Measurements from ENCODE around the gene ANKRD53. TPM values are rescaled to one million over a fixed set of nuclear protein-coding genes. Genes with fewer than 3 reads are reported as not detected.

ANKRD53 gene
- total and polyA plus RNA-seq, 2 experiments from 2014 or later, result 0.97 to 4.7 TPM

DNA sequence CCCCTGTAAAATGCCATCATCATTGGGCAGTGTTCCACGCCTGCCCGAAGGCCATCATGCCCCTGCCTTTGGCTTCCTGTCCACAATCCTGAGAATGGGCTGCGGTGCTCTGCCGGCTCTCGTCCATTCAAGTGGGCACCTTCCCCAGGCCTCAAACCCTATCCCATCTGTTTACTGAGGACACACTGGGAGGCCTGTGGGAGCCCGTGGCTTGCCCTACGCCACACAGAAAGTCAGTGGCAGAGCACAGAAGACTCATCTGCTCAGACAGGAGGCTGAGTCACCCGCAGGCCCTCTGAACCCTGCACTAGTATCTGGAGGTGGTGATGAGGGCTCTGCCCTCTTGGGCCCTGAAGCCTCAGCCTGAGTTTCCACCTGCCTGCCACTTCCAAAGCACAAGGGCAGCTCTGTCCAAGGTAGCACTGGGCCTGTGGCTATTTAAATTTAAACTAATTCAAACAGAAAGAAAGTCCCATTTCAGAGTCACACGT, 19.1 kb upstream of the ANKRD53 start:
- H3K4me2 ChIP-seq, result no peak overlapping the region
- DNase-seq (ENCODE audit: low spot score), result peak; percentile 2
- peaks cover 38% of the 10 kb centered on the region for H3K27me3 ChIP-seq
- no peaks in the 10 kb centered on the region for H3K79me2 ChIP-seq
- no peak overlapping the region for H3K27ac ChIP-seq
- TF ChIP-seq EZH2 (IDR thresholded peaks at IDR 0.05; ENCODE audit: borderline replicate concordance) (no peak), EZH2phosphoT487 (IDR thresholded peaks at IDR 0.05; ENCODE audit: low read depth, severe bottlenecking, unreplicated experiment) (no peak), CTCF (IDR thresholded peaks at IDR 0.05; ENCODE audit: poor library complexity) (no peak)
- H3K9me2 ChIP-seq (replicated peaks; ENCODE audit: insufficient read depth), result no peaks in the 10 kb centered on the region
- no peak overlapping the region for H3K4me3 ChIP-seq
- no peaks in the 10 kb centered on the region for H3K4me1 ChIP-seq (ENCODE audit: insufficient read depth)
- no peaks in the 10 kb centered on the region for H3K9me3 ChIP-seq (ENCODE audit: low read depth)
- H3K36me3 ChIP-seq (replicated peaks; ENCODE audit: insufficient read depth, low read depth), result no peaks in the 10 kb centered on the region
- H2AFZ ChIP-seq, result no peak overlapping the region
- 91% methylated on average over 9 of the region's 9 CpGs for WGBS (ENCODE audit: low lambda C conversion rate, missing lambda C conversion rate)
- no peaks in the 10 kb centered on the region for H4K20me1 ChIP-seq (ENCODE audit: insufficient read depth, poor library complexity, severe bottlenecking)

- Histone ChIP-seq H3K4me1 (ENCODE audit: insufficient read depth) (no peaks in the 10 kb centered on the region), H4K20me1 (ENCODE audit: insufficient read depth, poor library complexity, severe bottlenecking) (no peaks in the 10 kb centered on the region), H3K9me2 (replicated peaks; ENCODE audit: insufficient read depth) (no peaks in the 10 kb centered on the region), H3K27me3 (peaks cover 36% of the 10 kb centered on the region), H2AFZ (no peak overlapping the region), H3K4me2 (no peak overlapping the region), H3K27ac (no peak overlapping the region), H3K4me3 (no peak overlapping the region), H3K9me3 (ENCODE audit: low read depth) (no peaks in the 10 kb centered on the region), H3K79me2 (no peaks in the 10 kb centered on the region), H3K36me3 (replicated peaks; ENCODE audit: insufficient read depth, low read depth) (no peaks in the 10 kb centered on the region)
- peak; percentile 3 for DNase-seq (ENCODE audit: low spot score)
- no peak for TF ChIP-seq EZH2 (IDR thresholded peaks at IDR 0.05; ENCODE audit: borderline replicate concordance)
- no peak for TF ChIP-seq CTCF (IDR thresholded peaks at IDR 0.05; ENCODE audit: poor library complexity)
- TF ChIP-seq EZH2phosphoT487 (IDR thresholded peaks at IDR 0.05; ENCODE audit: low read depth, severe bottlenecking, unreplicated experiment), result no peak
- WGBS (ENCODE audit: low lambda C conversion rate, missing lambda C conversion rate), result 88% methylated on average over 16 of the region's 17 CpGs
These were observed 18.3 kb upstream of the ANKRD53 start for GRCh38 chr2:70959851-70960832.

DNA sequence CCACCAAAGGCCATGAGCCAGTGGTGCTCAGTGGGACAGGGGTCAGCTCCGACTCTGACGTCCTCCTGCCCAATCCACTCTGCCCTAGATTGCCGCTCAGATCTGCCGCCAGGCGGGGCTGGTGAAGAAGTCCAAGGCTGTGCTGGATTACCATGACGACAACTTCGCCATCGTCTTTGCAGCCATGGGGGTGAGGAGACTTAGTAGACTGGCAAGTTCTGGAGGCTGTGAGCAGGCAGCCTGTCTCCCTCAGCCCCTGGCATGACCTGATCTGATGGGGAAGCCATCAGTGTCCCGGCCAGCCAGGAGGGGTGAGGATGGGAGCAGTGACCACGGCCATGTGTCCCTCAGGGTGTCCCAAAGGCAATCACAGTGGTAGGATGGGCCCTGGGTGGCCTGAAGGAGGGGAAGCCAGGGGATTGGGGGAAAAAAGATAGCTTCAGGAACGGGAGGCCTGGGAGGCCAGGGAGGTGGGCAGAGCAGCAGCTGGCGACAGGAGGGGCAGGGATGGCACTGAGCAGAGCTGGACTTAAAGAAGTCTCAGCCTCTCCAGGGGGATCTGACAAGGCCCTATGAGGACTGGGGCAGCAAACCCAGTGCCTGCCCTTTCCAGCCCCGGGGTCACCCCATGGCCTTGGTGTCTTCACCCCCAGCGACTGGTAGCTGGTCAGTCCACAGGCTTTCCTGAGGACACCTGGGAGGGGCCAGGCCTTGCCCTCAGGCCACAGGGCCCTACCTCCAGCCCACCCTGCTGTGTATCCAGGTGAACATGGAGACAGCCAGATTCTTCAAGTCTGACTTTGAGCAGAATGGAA, 17.4 kb upstream of the ANKRD53 start:
- Histone ChIP-seq H4K20me1 (ENCODE audit: insufficient read depth, poor library complexity, severe bottlenecking) (no peaks in the 10 kb centered on the region), H3K9me2 (replicated peaks; ENCODE audit: insufficient read depth) (no peaks in the 10 kb centered on the region), H3K27ac (no peak overlapping the region), H3K36me3 (replicated peaks; ENCODE audit: insufficient read depth, low read depth) (no peaks in the 10 kb centered on the region), H3K27me3 (peaks cover 38% of the 10 kb centered on the region), H2AFZ (no peak overlapping the region), H3K4me1 (ENCODE audit: insufficient read depth) (no peaks in the 10 kb centered on the region), H3K4me3 (no peak overlapping the region), H3K79me2 (no peaks in the 10 kb centered on the region), H3K4me2 (no peak overlapping the region), H3K9me3 (ENCODE audit: low read depth) (no peaks in the 10 kb centered on the region)
- no peak for TF ChIP-seq EZH2 (IDR thresholded peaks at IDR 0.05; ENCODE audit: borderline replicate concordance)
- no peak for TF ChIP-seq CTCF (IDR thresholded peaks at IDR 0.05; ENCODE audit: poor library complexity)
- no peak for TF ChIP-seq EZH2phosphoT487 (IDR thresholded peaks at IDR 0.05; ENCODE audit: low read depth, severe bottlenecking, unreplicated experiment)
- DNase-seq (ENCODE audit: low spot score), result peak; percentile 3
- 77% methylated on average over 13 of the region's 14 CpGs for WGBS (ENCODE audit: low lambda C conversion rate, missing lambda C conversion rate)
